CD4-positive, alpha-beta T cell (primary cell): Measurements from ENCODE around the gene APOBEC3G. TPM values are rescaled to one million over a fixed set of nuclear protein-coding genes. Genes with fewer than 3 reads are reported as not detected.

Experiments used
- ATAC-seq: fragments of 200-7000 bp; cut with Tn5 transposase; one replicate; pipeline ENCODE4 v1.10.0; 2022; ENCODE audit warnings: mild to moderate bottlenecking; ENCODE audit not compliant: poor library complexity
- CTCF ChIA-PET: fragments of 350-600 bp; sonication (Branson Sonifier 250); formaldehyde crosslinking; loops from one replicate; lab custom pipeline; 2021; ENCODE audit warnings: antibody characterized with exemption, inconsistent platforms; lab: Charles Lee
- POLR2A ChIA-PET: fragments of 350-600 bp; sonication (Branson Sonifier 250); formaldehyde crosslinking; loops from one replicate; lab custom pipeline; 2021; ENCODE audit warnings: antibody characterized with exemption, inconsistent platforms; lab: Charles Lee
- DNase-seq, 14 experiments: peaks; one replicate each; pipeline ENCODE4 v3.0.0-alpha.2; 2013 to 2020; ENCODE audit warnings: mixed read lengths in 2 of 14
- H3K27ac ChIP-seq, 2 donors: one replicate each; pipeline versions ENCODE4 v1.5.1 to v1.7.0; 2013; ENCODE audit warnings: low read length in 2 of 2, low read depth in 1 of 2, mild to moderate bottlenecking in 1 of 2
- H3K27me3 ChIP-seq, 2 experiments: 1 replicate in 1 of 2; 2 replicates in 1 of 2; pipeline versions ENCODE4 v1.6.1 to v1.7.0; 2013; ENCODE audit warnings: low read length in 2 of 2, control low read depth in 1 of 2, mild to moderate bottlenecking in 1 of 2, moderate library complexity in 1 of 2; ENCODE audit not compliant: insufficient read depth in 2 of 2, control insufficient read depth in 1 of 2
- H3K36me3 ChIP-seq: one replicate; pipeline ENCODE4 v1.6.1; 2013; ENCODE audit warnings: low read length, control low read depth; ENCODE audit not compliant: insufficient read depth
- H3K4me1 ChIP-seq: one replicate; pipeline ENCODE4 v1.6.1; 2013; ENCODE audit warnings: low read length, control low read depth; ENCODE audit not compliant: insufficient read depth
- H3K4me3 ChIP-seq: one replicate; pipeline ENCODE4 v1.5.1; 2013; ENCODE audit warnings: mild to moderate bottlenecking, low read length, moderate library complexity
- H3K9me3 ChIP-seq, 2 experiments: 1 replicate in 1 of 2; 2 replicates in 1 of 2; pipeline versions ENCODE4 v1.6.1 to v1.7.0; 2013; ENCODE audit warnings: low read length in 2 of 2, mild to moderate bottlenecking in 2 of 2, control low read depth in 1 of 2, moderate library complexity in 1 of 2; ENCODE audit not compliant: control insufficient read depth in 1 of 2, insufficient read depth in 1 of 2
- H3K27ac Mint-ChIP-seq: one replicate; pipeline ENCODE4 v1.8.0; 2020; ENCODE audit warnings: mixed read lengths
- H3K27me3 Mint-ChIP-seq: one replicate; pipeline ENCODE4 v1.8.0; 2021; ENCODE audit warnings: mixed read lengths
- H3K36me3 Mint-ChIP-seq: one replicate; pipeline ENCODE4 v1.8.0; 2021; ENCODE audit warnings: low read depth, mixed read lengths
- H3K4me1 Mint-ChIP-seq: one replicate; pipeline ENCODE4 v1.8.0; 2021; ENCODE audit warnings: low read depth, mixed read lengths
- H3K4me3 Mint-ChIP-seq: one replicate; pipeline ENCODE4 v1.8.0; 2020; ENCODE audit warnings: mild to moderate bottlenecking, mixed read lengths
- H3K9me3 Mint-ChIP-seq: one replicate; pipeline ENCODE4 v1.8.0; 2020; ENCODE audit warnings: mixed read lengths
- CTCF ChIP-seq: fragments of 200-600 bp; IDR thresholded peaks from one replicate; pipeline ENCODE4 v1.8.0; 2022; ENCODE audit warnings: antibody characterized with exemption, mild to moderate bottlenecking
- intact Hi-C, 2 experiments: fragments of 100-400 bp; cut with DNase I in 1 of 2; cut with micrococcal nuclease in 1 of 2; formaldehyde crosslinking; loops; one replicate each; pipeline versions ENCODE4 v1.15.1 to v1.9.0; 2023 to 2025; cut with DNase I, micrococcal nuclease
- total RNA-seq, 174 experiments: library from RNA in 2 of 174; stranded (reverse) in 2 of 174; gene quantifications; one replicate each; pipeline ENCODE4 v1.2.3 and lab custom pipeline; 2021 to 2026

APOBEC3G gene
- total RNA-seq, 2 experiments from 2014 or later = 18.8 to 20.6 TPM

GRCh38 chr22:39136317-39136716 is 59.2 kb downstream of the APOBEC3G start:
- ATAC-seq (no peak), DNase-seq (no peak)
- peaks cover 49% of the 10 kb centered on the region for H3K36me3 ChIP-seq
- TF ChIP-seq CTCF = no peak
- intact Hi-C loops = no loop called here
- Mint-ChIP-seq H3K9me3 (no peaks in the 10 kb centered on the region), H3K4me3 (no peak overlapping the region), H3K27ac (no peak overlapping the region), H3K27me3 (no peaks in the 10 kb centered on the region), H3K4me1 (no peaks in the 10 kb centered on the region), H3K36me3 (peaks cover 42% of the 10 kb centered on the region)
- H3K4me1 ChIP-seq = peaks cover 3% of the 10 kb centered on the region
- H3K27me3 ChIP-seq = no peaks in the 10 kb centered on the region
- no peak overlapping the region for H3K4me3 ChIP-seq
- ChIA-PET POLR2A (no interaction called here), CTCF (interaction anchor here (1.1 kb wide), 1 partner anchor 175 kb away, joined by 5 read pairs; no protein-coding TSS in a partner anchor)
- no peaks in the 10 kb centered on the region for H3K9me3 ChIP-seq
- no peak overlapping the region for H3K27ac ChIP-seq

Other genes starting within 250 kb of the APOBEC3G start
- gene NPTXR, start 233.2 kb upstream of the APOBEC3G start, total RNA-seq = 1 to 10 TPM; 4.2 to 4.6 TPM
- 10 to 100 TPM; 41.6 to 42.8 TPM for gene CBX6, start 205.1 kb upstream of the APOBEC3G start, total RNA-seq
- 1 to 10 TPM in 1 of 2 experiments, under 1 TPM in 1; 0.74 to 1.6 TPM for gene APOBEC3A, start 119.7 kb upstream of the APOBEC3G start, total RNA-seq
- gene APOBEC3B, start 94.9 kb upstream of the APOBEC3G start, total RNA-seq = not detected
- 10 to 100 TPM; 13.9 to 14.8 TPM for gene APOBEC3C, start 63.0 kb upstream of the APOBEC3G start, total RNA-seq
- 1 to 10 TPM; 7.4 to 8.0 TPM for gene APOBEC3D, start 56.1 kb upstream of the APOBEC3G start, total RNA-seq
- gene APOBEC3F, start 36.4 kb upstream of the APOBEC3G start, total RNA-seq = 1 to 10 TPM; 4.3 to 6.5 TPM
- under 1 TPM; 0.67 to 0.85 TPM for gene APOBEC3H, start 20.0 kb downstream of the APOBEC3G start, total RNA-seq
- gene CBX7, start 75.4 kb downstream of the APOBEC3G start, total RNA-seq = 10 to 100 TPM; 48.6 to 49.1 TPM
- under 1 TPM; 0.45 to 0.69 TPM for gene PDGFB, start 167.7 kb downstream of the APOBEC3G start, total RNA-seq
- 1,000 to 10,000 TPM; 3,952 to 3,974 TPM for gene RPL3, start 242.3 kb downstream of the APOBEC3G start, total RNA-seq